Lung (tissue), 12 donors: ENCODE results near the gene ADK. TPM values are rescaled to one million over a fixed set of nuclear protein-coding genes. Genes with fewer than 3 reads are reported as not detected.
A peak's percentile ranks its signal among the peaks of the same experiment; 100 is the strongest.

Source experiments
- ATAC-seq: fragments of 200-7000 bp; cut with Tn5 transposase; one replicate; pipeline ENCODE4 v1.9.1; 2020; ENCODE audit warnings: moderate number of reproducible peaks; ENCODE audit not compliant: insufficient read depth, low FRiP score
- DNase-seq, 3 donors: peaks; one replicate each; pipeline ENCODE4 v3.0.0-alpha.2; 2013 to 2017
- H3K27ac ChIP-seq, 2 donors: one replicate each; pipeline ENCODE4 v1.5.1; 2013; ENCODE audit warnings: mild to moderate bottlenecking in 2 of 2, moderate library complexity in 2 of 2, control low read depth in 1 of 2, inconsistent platforms in 1 of 2, low read depth in 1 of 2, low read length in 1 of 2
- H3K27me3 ChIP-seq, 3 donors: one replicate each; pipeline ENCODE4 v1.5.1; 2013; ENCODE audit warnings: low read length in 2 of 3; ENCODE audit not compliant: control insufficient read depth in 3 of 3, insufficient read depth in 3 of 3
- H3K36me3 ChIP-seq, 4 donors: one replicate each; pipeline ENCODE4 v1.5.1; 2013; ENCODE audit warnings: low read length in 4 of 4, mild to moderate bottlenecking in 1 of 4, moderate library complexity in 1 of 4; ENCODE audit not compliant: control insufficient read depth in 4 of 4, insufficient read depth in 4 of 4
- H3K4me1 ChIP-seq, 5 donors: one replicate each; pipeline ENCODE4 v1.5.1; 2013; ENCODE audit warnings: low read length in 5 of 5, mild to moderate bottlenecking in 2 of 5, moderate library complexity in 1 of 5; ENCODE audit not compliant: control insufficient read depth in 5 of 5, insufficient read depth in 5 of 5
- H3K4me3 ChIP-seq: one replicate; pipeline ENCODE4 v1.5.1; 2013; ENCODE audit warnings: mild to moderate bottlenecking, control low read depth, moderate library complexity
- H3K9ac ChIP-seq, 2 donors: one replicate each; pipeline ENCODE4 v1.5.1; 2013; ENCODE audit warnings: low read length in 2 of 2, control low read depth in 1 of 2; ENCODE audit not compliant: insufficient read depth in 1 of 2
- H3K9me3 ChIP-seq, 4 donors: one replicate each; pipeline ENCODE4 v1.5.1; 2013; ENCODE audit warnings: low read length in 3 of 4, mild to moderate bottlenecking in 1 of 4, moderate library complexity in 1 of 4; ENCODE audit not compliant: control insufficient read depth in 4 of 4, insufficient read depth in 3 of 4
- CTCF ChIP-seq: IDR thresholded peaks from 2 replicates; pipeline ENCODE4 v1.5.1; 2012; ENCODE audit warnings: mild to moderate bottlenecking; ENCODE audit errors: control extremely low read depth, extremely low read depth
- WGBS, 2 donors: extraction: QIAGEN DNeasy Blood & Tissue Kit; methylation state at CpG; one replicate each; pipeline ENCODE4 v1.1.7; 2013; 5-methylcytosine and 5-hydroxymethylcytosine counted together
- polyA plus RNA-seq, 2 donors: library from polyadenylated mRNA; stranded (reverse); fragments of 200-250 nt; gene quantifications; one replicate each; pipeline ENCODE4 v1.2.1, GENCODE V29; 2013
- total RNA-seq, 2 donors: library from RNA; depleted of rRNA in 1 of 2; stranded (reverse); fragments of >200 nt in 1 of 2; gene quantifications; one replicate each; pipeline ENCODE4 v1.2.1, GENCODE V29; 2014 to 2021
- donor health status: control.
- donor health status: control.
- donor health status: Bipolar disorder and iron deficiency.
- donor health status: healthy.
- donor health status: DM: yes; HTN: yes; CAD: no.

The ADK gene
- total and polyA plus RNA-seq, 4 donors = 31.6 to 82.3 (median 42.9) TPM

GRCh38 chr10:74705358-74705980, 554.4 kb downstream of the ADK start:
- Histone ChIP-seq H3K9me3 (no peaks in the 10 kb centered on the region), H3K36me3 (peaks cover 0 to 4% (median 1%) of the 10 kb centered on the region in 4 donors), H3K9ac (no peak overlapping the region), H3K4me3 (no peak overlapping the region), H3K27me3 (no peaks in the 10 kb centered on the region), H3K27ac (no peak overlapping the region), H3K4me1 (peaks cover 0 to 19% (median 5%) of the 10 kb centered on the region in 5 donors)
- DNase-seq (peak in 1 of 3 donors; percentile 6), ATAC-seq (no peak)
- 90 to 96% methylated on average over 3 of the region's 3 CpGs for WGBS, 2 donors
- no peak for TF ChIP-seq CTCF

GRCh38 chr10:74706966-74707365, 555.9 kb downstream of the ADK start:
- no peaks in the 10 kb centered on the region for H3K9me3 ChIP-seq
- no peak overlapping the region for H3K27ac ChIP-seq
- peaks cover 0 to 19% (median 5%) of the 10 kb centered on the region in 5 donors for H3K4me1 ChIP-seq
- no peak for TF ChIP-seq CTCF
- H3K27me3 ChIP-seq = no peaks in the 10 kb centered on the region
- DNase-seq = no peak
- peaks cover 0 to 4% (median 1%) of the 10 kb centered on the region in 4 donors for H3K36me3 ChIP-seq
- WGBS, 2 donors = 97 to 98% methylated on average over 3 of the region's 3 CpGs
- no peak for ATAC-seq
- no peak overlapping the region for H3K9ac ChIP-seq
- no peak overlapping the region for H3K4me3 ChIP-seq

- H3K27ac ChIP-seq = no peak overlapping the region
- H3K36me3 ChIP-seq = peaks cover 0 to 3% (median under 1%) of the 10 kb centered on the region in 4 donors
- ATAC-seq = no peak
- no peaks in the 10 kb centered on the region for H3K9me3 ChIP-seq
- WGBS, 2 donors = 94 to 97% methylated on average over 2 of the region's 2 CpGs
- no peak overlapping the region for H3K9ac ChIP-seq
- H3K4me1 ChIP-seq = peaks cover 0 to 18% (median 5%) of the 10 kb centered on the region in 5 donors
- no peak overlapping the region for H3K4me3 ChIP-seq
- no peak for DNase-seq
- no peak for TF ChIP-seq CTCF
- H3K27me3 ChIP-seq = no peaks in the 10 kb centered on the region
Measured at GRCh38 chr10:74708246-74708645, 557.2 kb downstream of the ADK start.

GRCh38 chr10:74718208-74718607, 567.2 kb downstream of the ADK start:
- H3K36me3 ChIP-seq = peaks cover 0 to 1% (median 0%) of the 10 kb centered on the region in 4 donors
- no peak overlapping the region for H3K9ac ChIP-seq
- 94 to 95% methylated on average over 1 of the region's 1 CpG for WGBS, 2 donors
- H3K27ac ChIP-seq = no peak overlapping the region
- H3K9me3 ChIP-seq = peaks cover 0 to 9% (median 1%) of the 10 kb centered on the region in 4 donors
- H3K4me3 ChIP-seq = no peak overlapping the region
- no peak for DNase-seq
- H3K27me3 ChIP-seq = no peaks in the 10 kb centered on the region
- no peaks in the 10 kb centered on the region for H3K4me1 ChIP-seq
- ATAC-seq = no peak
- TF ChIP-seq CTCF = no peak
